GM21825 (cell line): ENCODE measurements around the gene DCN.

Experiments used
- ATAC-seq: cut with Tn5 transposase; IDR thresholded peaks from one replicate; pipeline ENCODE4 v1.9.1; 2021; ENCODE audit warnings: mild to moderate bottlenecking, moderate library complexity; ENCODE audit not compliant: unreplicated experiment

Gene DCN

DNA sequence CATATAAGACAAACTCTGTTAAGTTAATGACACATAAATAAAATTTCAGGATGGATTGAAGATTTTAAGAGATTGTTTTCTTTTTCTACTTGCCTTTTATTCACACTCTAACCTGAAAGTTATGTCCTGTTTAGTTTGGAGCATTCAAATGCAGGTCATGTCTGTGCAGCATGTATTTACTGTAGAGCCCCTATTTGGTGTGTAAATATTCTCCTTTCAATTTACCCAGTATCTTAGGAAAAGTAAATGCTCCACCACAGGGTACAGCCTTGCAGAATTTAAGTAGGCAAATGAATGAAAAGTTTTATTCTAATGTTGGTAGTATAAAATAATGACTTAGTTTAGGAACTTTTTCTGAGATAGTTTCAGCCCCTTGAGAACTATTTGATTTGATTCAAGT lies 6.2 kb upstream of the DCN start:
- no peak for ATAC-seq

DNA sequence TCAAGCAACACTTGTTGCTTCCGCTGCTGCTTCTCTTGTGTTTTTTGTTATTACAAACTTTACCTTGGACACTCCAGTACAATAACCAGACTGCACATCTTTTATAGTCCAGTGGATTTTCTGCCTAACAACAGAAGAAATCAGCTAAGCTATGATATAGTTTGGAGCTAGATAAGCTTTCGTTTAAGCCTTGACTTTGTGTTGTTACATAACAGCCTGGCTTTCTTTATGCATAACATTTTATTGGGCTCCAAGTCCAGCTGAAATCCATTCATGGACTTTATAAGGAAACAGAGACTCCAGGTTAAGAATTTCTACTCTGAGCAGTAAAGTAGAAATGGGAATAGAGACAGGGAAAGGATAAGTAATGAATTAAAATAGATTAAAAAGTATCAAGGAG lies 3.5 kb upstream of the DCN start:
- ATAC-seq: no peak

DNA sequence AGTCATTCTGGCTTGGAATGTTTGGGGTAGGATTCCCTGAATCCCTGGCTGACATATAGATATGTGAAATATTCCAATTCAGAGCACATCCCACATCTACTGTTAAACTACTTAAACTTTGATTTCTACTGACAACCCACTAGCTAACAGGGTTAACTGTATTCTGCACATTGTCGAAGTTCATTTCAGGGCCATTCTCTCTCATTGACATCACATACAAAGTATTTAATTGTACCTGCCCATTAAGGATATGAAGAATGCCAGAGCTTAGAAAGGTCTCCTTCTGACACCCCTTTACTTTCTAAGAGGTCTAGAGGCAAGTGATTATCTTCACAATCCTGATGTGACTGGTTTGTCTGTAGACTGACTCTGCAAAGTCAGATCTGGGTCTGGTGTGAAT lies 2.8 kb upstream of the DCN start:
- ATAC-seq: no peak

DNA sequence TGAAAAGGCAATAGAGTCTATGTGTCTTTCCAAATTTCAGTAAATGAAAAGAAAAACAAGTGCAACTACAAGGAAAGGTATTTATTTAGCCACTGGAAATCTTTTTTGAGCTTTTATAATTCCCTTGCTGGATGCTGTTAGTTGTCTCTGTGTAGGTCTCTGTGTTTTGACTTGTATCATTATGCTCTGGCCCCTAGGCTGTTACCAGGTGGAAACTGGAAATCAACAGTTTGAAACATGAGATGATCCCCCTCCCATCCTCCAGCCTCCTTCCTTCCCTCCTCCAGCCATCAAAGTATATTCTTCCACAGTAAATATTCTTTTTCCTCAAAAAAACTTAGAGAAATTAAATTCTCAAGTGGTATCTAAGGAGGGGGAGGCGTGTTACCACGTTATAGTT lies 934 bp upstream of the DCN start:
- no peak for ATAC-seq

DNA sequence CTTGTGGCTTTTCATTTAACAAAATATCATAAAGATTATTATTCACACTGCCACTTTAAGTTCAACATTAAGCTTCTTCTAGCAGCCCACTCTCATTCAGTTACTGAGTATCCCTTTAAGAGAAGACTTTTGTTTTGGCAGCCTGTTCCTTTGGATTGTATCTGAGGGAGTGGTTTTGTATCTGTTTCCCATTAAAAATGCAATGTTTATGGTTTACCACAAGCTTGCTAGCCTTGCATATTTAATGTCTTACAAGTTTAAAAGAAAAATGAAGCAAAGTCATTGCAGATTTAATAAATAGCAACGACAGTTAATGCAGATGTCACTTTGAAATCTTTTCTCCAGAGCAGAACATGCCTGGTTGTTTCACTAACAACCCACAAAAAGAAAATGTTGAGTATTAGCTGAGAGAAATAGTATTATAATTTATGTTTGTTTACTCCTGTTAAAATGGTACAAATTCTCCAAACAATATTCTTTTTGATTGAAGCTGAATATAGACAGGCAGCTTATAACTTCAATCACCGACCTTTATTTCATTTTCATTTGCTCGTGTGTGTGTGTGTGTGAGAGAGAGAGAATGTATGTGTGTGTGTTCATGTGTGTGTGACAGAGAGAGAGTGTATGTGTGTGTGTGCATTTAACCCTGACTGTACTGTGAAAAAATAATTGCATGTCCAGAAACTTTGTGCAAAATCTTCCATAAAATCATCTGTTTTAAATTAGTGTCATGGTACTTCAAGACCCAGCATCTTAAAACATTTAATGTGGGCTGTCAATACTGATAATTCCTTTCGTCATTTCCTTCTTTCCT lies 1.8 kb downstream of the DCN start:
- ATAC-seq: no peak

DNA sequence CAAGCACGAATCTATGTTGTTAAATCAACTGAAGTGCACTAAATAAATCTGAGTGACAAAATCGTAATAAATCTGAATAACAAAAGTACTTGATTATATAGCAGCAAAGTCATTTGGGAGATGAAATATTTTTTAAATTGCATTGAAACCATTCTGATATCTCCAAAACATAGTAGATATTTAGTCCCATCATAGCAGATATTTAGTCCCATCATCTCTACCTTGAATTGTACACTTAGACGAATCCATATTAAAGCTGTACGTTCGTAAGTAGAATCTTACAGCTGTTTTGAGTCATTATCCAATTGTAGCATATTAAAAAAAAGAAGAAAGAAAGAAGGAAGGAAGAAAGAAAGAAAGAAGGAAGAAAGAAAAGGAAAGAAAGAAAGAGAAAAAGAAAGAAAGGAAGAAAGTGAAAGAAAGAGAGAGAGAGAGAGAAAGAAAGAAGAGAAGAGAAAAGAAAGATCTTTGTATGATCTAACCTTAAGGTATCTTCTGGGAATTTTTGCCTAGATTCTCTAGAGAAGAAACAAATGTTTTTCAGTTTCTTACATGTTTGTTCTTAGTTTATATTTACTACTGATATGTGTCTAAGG lies 2.6 kb downstream of the DCN start:
- no peak for ATAC-seq

DNA sequence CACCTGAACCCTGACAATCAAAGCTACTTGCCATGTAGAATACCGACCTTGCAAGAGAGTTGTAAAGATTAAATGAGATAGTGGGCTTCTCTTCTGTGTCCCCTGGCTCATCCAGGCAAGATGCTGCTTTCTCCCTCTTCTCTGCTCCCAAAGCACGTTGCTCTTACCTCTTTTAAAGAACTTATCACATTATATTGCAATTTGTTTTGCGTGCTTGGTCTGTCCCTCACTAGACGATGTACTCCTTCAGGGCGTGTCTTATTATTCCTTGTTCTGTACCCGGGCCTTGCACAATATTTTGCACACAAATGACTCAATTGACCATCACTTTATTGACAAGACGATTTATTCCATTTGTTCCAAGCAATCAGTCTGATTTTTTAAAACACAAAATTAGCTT lies 3.3 kb downstream of the DCN start:
- no peak for ATAC-seq

DNA sequence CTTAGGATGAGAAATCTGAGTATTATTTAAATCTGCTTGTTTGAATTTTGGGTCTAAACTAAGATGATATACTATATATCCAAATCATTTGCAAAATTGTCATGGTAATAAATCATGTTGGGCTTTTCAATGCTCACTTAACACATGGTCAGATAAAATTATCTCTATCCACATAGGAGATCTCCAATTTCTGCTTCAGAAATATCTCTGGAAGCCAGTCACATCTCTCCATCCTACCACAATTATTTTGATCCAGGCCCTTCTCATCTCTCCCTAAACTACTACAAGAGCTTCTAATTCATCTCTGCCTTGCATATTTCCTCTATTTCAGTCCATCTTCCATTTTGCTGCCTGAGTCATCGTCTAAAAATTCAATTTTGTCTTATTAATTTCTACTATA lies 3.8 kb downstream of the DCN start:
- no peak for ATAC-seq

DNA sequence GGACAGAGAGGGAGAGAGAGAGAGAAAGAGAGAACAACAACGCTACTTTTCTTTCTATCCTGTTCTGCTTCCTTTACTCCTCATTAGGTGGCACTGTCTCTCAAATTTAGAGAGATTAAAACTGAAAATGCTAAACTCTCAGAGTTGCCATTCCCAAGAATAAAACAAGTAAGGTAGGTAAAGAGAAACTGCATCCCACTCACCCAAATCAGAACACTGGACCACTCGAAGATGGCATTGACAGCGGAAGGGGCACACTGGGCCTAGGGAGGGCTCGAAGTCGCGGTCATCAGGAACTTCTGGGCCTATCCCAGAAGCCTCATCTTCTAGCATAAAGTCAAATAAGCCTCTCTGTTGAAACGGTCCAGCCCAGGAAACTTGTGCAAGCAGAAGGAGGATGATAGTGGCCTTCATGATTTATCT lies 4.5 kb downstream of the DCN start:
- ATAC-seq: no peak

DNA sequence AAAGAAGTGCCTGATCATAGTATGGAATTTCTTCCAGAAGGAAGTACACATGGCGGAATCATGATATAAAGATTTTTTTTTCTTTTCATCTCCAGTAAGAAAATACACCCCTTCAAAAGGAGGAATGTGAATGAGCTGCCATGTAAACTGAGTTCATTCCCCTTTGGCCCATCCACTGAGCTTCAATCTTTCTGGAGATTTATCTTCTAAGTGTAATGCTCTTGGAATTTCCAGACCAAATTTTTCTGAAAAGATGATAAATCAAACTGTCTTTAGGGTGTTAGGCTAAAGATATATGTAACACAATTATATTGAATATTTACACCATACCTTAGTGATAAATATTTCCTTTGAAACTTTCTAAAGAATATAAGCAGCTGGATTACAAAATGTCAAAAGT lies 5.2 kb downstream of the DCN start:
- no peak for ATAC-seq

DNA sequence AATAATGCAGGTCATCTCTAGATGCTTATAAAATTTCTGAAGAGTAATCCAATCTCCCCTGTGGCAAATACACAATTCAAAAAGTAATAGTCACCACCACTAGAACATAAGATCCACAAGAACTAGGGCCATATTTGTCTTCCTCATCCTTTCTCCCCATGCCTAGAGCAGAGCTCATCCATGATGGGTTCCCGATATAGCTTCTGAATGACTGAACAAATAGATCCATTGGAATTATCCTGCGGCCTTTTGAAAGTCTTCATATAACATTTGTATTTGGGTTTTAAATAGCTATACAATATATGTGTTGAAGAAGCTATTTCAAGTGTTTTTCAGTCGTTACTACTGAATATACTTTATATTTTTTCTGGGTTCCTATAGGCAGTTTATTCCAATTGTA lies 5.7 kb downstream of the DCN start:
- no peak for ATAC-seq

DNA sequence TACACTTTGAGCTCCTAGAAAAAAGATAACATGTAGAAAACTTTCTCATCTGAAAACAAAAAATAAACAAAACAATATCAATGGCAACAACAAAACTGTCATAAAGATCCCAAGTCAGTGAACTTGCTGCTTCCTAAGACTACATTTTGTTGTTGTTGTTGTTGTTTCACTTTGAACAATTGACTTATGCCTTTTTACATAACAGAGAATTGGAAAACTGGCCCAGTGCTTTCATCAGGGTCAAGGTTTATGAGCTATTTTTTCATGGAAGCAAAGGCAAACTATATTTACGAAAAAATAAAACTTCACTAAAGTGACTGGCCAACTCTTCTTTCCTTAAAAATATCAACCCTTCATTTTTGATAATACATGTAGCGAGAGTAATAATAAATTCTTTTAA lies 6.3 kb downstream of the DCN start:
- no peak for ATAC-seq

DNA sequence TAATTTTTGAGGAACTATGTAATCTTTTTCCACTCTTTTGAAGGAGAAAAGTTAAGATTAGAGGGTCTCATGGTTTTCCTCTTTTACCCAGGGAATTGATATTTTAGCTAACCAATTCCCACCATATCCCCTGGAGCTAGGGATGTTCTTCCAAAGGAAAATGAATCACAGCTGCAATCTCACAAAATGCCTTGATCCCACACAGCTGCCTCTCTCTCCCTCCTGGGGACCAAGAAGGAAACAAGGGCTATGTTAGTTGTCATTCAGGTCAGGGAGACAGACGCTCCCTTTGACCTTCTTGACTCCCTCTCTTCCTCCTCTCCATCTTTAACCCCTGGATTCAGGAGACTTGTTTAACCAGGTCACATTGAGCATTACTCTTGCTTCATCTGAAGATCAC lies 9.5 kb downstream of the DCN start:
- no peak for ATAC-seq

DNA sequence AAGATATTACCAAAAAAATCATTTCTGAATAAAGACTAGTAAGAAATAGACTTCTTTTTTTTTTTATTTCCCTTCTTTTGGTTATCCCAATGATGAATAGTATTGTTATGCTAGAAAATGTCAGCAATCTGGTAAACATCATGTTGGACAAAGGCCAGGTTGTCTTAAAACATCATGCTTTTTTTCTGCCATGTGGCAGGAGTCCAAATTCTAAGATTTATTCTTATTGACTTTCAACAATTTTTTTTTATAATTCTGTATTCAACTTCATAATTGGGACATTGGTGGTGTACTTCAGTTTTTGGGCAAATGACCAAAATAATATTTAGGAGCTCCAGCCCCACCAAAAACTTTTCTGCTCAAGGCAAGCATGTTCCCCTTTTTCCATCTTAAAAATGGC lies 10.5 kb downstream of the DCN start:
- ATAC-seq: no peak

DNA sequence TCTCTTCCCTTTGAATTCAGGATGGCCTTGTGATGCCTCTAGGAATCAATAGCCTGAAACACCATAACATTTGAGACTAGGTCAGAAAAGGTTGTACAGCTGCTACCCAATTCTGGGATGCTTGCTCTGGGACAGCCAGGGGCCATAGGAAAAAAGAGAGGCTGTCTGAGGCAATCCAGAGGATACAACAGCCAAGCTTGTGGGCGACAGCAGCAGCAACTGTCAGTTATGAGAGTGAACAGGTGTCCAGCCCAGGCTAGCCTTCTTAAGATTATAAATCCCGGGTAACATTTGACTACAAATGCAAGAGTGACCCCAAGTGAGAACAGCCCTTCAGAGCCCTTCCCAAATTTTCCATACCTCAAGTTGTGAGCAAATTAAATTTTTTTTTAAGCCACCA lies 11.1 kb downstream of the DCN start:
- no peak for ATAC-seq

DNA sequence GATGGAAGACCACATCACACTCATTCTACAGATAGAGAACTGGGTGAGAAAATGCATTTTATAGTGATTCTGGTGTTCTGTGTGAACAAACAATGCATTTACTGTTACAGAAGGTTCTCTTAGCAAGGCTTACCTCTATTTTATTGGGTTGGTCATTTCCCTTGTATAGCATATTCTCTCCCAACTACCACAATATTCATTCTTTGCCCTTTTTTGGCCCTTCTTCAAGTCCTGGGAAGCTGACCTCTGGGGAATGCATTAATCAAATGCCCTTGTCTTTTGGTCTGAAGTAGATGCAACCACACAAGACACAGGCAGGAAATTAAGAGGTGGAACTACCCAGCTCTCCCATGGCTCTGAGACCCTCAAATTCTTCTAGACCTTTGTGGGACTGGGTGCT lies 19.5 kb downstream of the DCN start:
- no peak for ATAC-seq

DNA sequence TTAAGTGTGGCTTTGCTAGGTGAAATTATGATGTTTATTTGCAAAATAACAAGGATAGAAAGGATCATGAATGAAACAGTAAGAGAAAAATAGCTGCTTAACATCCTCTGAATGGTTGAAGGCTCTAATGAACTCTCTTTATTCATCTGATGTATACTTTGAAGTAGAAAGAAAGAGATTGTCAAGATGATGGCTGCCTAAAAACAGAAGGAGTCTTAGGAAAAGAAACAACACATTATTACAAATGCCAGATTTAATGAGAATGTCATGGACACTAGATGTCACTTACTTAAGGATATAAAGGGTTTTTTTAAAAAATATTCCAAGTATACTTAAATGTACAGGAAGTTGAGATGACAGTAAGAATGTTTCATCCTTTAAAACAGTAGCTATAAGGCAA lies 21.6 kb downstream of the DCN start:
- no peak for ATAC-seq

DNA sequence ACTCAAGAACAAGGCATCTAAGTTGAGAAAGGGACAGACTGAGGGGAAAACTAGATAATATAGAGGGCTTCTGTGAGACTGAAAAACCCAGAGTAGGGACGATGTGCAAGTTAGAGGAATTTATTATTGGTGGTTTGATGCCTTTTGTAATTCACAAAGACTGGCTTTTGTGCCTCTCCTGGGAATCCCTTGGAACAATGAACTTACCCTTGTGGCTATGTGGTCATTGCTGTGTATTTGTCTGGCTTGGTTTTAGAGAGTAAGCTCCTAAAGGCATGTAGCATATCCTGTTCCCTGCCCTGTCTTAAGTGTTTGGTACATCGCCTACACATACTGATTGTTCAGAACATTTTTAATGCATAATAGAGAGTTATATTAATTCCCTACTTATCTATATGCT lies 26.6 kb downstream of the DCN start:
- ATAC-seq: no peak

DNA sequence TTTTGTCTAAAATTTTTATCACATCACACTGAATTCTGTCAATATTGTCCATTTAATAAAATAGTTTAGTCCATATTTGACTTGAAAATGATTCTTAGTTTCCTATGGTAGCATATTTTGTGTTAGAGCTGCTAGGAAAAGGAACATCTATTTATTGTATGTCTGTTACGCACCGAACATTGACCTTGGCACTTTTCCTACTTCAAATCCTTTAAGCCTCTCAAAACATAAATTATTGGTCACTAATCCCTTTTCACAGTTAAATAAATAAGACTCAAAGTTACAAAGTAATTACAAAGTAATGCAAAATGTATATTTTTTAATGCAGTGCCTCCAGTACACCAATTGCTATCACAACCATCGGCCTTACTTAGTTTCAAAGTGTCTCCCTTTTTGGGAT lies 28.5 kb downstream of the DCN start:
- ATAC-seq: no peak

DNA sequence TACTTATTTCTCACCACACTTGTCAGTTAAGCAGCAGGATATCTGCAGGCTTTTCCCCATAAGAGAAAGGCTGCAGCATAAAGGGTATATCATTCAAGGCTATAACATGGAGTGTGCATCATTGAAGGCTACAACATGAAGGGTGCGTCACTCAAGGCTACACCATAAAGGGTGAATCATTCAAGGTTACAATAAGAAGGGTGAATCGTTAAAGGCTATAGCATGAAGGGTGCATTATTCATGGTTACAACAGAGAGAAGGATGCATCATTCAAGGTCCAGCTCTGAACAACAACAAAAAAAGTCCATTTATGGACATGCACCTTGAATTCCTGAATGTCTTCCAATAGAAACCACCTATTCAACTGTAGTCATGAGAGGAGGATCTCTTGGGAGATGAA lies 38.6 kb downstream of the DCN start:
- no peak for ATAC-seq

DNA sequence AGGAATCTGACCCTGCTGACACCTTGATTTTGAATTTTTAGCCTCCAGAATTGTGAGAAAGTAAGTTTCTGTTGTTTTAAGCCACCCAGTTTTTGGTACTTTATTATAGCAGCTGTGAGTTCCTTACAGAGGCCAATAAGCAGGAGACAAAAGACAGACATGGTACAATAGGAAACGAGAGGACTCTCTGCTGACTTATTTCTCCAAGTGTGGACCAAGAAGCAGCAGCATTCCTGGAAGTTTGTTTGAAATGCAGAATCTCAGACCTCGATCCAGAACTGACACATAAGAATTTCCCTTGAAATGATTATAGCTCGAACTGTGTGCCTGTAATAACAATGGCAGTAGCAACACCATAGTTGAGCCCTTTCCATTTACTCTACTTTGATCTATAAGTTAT lies 39.4 kb downstream of the DCN start:
- ATAC-seq: no peak

DNA sequence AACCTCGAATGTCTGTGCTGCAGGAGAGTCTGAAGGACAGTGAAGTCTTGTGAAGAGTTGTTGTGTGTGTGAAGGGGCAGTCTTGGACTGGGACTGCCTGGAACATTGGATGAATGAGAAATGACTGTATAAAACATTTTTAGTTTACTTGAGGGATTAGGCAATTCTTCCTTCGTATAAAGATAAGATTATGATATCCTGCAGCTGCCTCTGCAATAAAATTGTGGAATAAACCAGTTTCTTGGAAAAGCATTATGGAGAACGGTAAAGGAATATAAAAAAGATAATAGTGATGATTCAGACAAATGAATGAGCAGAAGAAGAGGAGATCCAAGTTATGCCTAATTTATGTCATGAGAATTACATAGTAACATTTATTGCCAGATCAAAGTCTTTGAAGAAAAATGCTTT lies 40.4 kb downstream of the DCN start:
- no peak for ATAC-seq
